ENCODE results near the gene PCP4L1. TPM values are rescaled to one million over a fixed set of nuclear protein-coding genes. Genes with fewer than 3 reads are reported as not detected.
A peak's percentile ranks its signal among the peaks of the same experiment; 100 is the strongest.

The PCP4L1 gene
- total RNA-seq, 1 donor, result not detected

DNA sequence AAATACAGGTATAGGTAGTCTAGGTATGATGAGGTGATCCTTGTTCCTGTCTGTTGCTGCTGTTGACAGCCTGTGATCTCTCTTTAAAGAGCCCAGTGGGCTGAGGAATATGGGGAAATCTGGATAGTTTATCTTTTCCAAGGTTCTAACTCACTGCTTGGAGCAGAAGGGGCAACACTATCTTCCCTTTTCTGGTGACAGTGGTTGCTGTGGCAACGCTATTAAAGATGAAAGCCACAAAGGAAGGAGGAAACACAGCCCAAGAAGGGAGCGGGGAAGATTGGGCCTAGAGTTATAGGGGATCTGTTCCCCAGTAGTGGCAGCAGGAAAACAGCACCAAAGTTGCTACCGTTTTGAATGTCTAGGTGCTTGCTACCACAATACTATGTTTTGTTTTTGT, 8.8 kb downstream of the PCP4L1 start:
- Histone ChIP-seq H3K4me3 (ENCODE audit: insufficient read depth, low read length) (no peak overlapping the region), H3K79me2 (ENCODE audit: insufficient read depth, low read length) (no peaks in the 10 kb centered on the region), H3K4me2 (ENCODE audit: insufficient read depth, low read length) (no peak overlapping the region), H3K27me3 (ENCODE audit: insufficient read depth, low read length) (peaks cover 2% of the 10 kb centered on the region), H3K9me3 (ENCODE audit: low read depth, low read length) (no peaks in the 10 kb centered on the region), H2AFZ (ENCODE audit: low read length) (no peak overlapping the region), H3K27ac (ENCODE audit: low read depth, low read length) (no peak overlapping the region), H3K4me1 (ENCODE audit: insufficient read depth, low read length) (peaks cover 7% of the 10 kb centered on the region), H3K36me3 (ENCODE audit: insufficient read depth, low read length) (no peaks in the 10 kb centered on the region), H4K20me1 (ENCODE audit: insufficient read depth, low read length) (no peaks in the 10 kb centered on the region)
- TF ChIP-seq, protein P1, sequence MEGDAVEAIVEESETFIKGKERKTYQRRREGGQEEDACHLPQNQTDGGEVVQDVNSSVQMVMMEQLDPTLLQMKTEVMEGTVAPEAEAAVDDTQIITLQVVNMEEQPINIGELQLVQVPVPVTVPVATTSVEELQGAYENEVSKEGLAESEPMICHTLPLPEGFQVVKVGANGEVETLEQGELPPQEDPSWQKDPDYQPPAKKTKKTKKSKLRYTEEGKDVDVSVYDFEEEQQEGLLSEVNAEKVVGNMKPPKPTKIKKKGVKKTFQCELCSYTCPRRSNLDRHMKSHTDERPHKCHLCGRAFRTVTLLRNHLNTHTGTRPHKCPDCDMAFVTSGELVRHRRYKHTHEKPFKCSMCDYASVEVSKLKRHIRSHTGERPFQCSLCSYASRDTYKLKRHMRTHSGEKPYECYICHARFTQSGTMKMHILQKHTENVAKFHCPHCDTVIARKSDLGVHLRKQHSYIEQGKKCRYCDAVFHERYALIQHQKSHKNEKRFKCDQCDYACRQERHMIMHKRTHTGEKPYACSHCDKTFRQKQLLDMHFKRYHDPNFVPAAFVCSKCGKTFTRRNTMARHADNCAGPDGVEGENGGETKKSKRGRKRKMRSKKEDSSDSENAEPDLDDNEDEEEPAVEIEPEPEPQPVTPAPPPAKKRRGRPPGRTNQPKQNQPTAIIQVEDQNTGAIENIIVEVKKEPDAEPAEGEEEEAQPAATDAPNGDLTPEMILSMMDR (IDR thresholded peaks at IDR 0.05; ENCODE audit: extremely low read depth, low read depth, low read length), result no peak
- DNase-seq (ENCODE audit: insufficient read length, low spot score, missing footprints), result peak; percentile 72

DNA sequence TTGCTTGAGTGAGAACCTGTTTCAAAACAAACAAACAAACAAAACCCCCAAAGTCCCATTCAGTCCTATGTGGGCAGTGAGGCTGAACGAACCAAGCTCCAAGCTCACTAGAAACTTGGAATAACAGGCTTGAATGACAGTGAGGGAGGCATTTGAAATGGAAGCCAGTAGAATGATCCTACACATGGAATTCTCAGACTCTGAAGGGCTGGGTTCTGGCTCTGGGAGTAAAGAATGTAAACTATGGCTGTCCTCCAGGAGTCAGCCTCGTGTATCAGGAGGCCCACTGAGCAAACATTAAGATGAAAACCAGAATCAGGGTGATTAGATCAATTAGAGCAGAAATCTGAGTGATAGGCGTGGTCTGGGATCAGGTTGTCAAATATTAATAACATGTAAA, 14.9 kb downstream of the PCP4L1 start:
- Histone ChIP-seq H4K20me1 (ENCODE audit: insufficient read depth, low read length) (no peaks in the 10 kb centered on the region), H3K9me3 (ENCODE audit: low read depth, low read length) (no peaks in the 10 kb centered on the region), H3K79me2 (ENCODE audit: insufficient read depth, low read length) (no peaks in the 10 kb centered on the region), H3K27me3 (ENCODE audit: insufficient read depth, low read length) (peaks cover 21% of the 10 kb centered on the region), H3K4me1 (ENCODE audit: insufficient read depth, low read length) (no peaks in the 10 kb centered on the region), H3K27ac (ENCODE audit: low read depth, low read length) (no peak overlapping the region), H2AFZ (ENCODE audit: low read length) (no peak overlapping the region), H3K4me3 (ENCODE audit: insufficient read depth, low read length) (no peak overlapping the region), H3K4me2 (ENCODE audit: insufficient read depth, low read length) (no peak overlapping the region), H3K36me3 (ENCODE audit: insufficient read depth, low read length) (no peaks in the 10 kb centered on the region)
- TF ChIP-seq, protein P1 (IDR thresholded peaks at IDR 0.05; ENCODE audit: extremely low read depth, low read depth, low read length), result no peak
- no peak for DNase-seq (ENCODE audit: insufficient read length, low spot score, missing footprints)

DNA sequence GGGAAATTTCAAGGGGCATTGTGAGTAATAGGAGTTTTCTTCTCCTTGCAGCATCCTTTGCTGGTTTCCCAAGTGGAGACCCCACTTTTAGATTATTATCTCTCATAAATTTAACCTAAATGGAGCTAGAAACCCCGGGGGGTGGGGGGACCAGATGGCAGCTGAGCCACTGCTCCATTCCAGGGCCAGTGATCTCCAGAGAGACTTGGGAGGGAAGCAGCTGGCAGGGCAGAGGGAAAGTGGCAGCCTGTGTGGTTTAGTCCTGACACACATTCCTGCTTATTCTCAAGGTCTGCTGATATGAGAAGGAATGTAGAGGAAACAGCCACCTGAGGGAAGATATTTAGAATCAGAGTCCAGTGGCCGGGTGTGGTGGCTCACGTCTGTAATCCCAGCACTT, 16.3 kb downstream of the PCP4L1 start:
- Histone ChIP-seq H3K9me3 (ENCODE audit: low read depth, low read length) (no peaks in the 10 kb centered on the region), H3K27me3 (ENCODE audit: insufficient read depth, low read length) (peaks cover 21% of the 10 kb centered on the region), H3K4me1 (ENCODE audit: insufficient read depth, low read length) (no peaks in the 10 kb centered on the region), H3K79me2 (ENCODE audit: insufficient read depth, low read length) (no peaks in the 10 kb centered on the region), H3K36me3 (ENCODE audit: insufficient read depth, low read length) (no peaks in the 10 kb centered on the region), H2AFZ (ENCODE audit: low read length) (no peak overlapping the region), H4K20me1 (ENCODE audit: insufficient read depth, low read length) (no peaks in the 10 kb centered on the region), H3K4me3 (ENCODE audit: insufficient read depth, low read length) (no peak overlapping the region), H3K27ac (ENCODE audit: low read depth, low read length) (no peak overlapping the region), H3K4me2 (ENCODE audit: insufficient read depth, low read length) (no peak overlapping the region)
- DNase-seq (ENCODE audit: insufficient read length, low spot score, missing footprints), result no peak
- TF ChIP-seq, protein P1 (IDR thresholded peaks at IDR 0.05; ENCODE audit: extremely low read depth, low read depth, low read length), result no peak

DNA sequence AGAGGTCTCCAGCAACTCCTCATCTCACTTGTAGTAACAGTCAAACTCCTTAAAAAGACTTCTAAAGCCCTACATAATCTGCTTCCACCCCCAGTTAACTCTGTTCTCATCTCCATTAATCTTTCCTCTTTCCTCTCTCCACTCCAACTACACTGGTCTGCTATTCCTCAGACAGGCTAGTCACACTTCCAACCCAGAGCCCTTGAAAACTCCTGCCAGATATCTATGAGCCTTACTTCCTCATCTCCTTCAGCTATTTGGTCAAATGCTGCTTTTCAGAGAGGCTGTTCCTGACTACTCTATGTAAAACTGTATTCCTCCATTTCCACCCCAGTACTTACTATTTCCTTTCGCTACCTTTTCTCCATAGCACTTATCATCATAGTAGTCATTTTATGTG, 24.4 kb downstream of the PCP4L1 start:
- Histone ChIP-seq H3K9me3 (ENCODE audit: low read depth, low read length) (no peaks in the 10 kb centered on the region), H3K27me3 (ENCODE audit: insufficient read depth, low read length) (peaks cover 23% of the 10 kb centered on the region), H3K4me1 (ENCODE audit: insufficient read depth, low read length) (no peaks in the 10 kb centered on the region), H3K4me3 (ENCODE audit: insufficient read depth, low read length) (no peak overlapping the region), H4K20me1 (ENCODE audit: insufficient read depth, low read length) (no peaks in the 10 kb centered on the region), H2AFZ (ENCODE audit: low read length) (no peak overlapping the region), H3K4me2 (ENCODE audit: insufficient read depth, low read length) (no peak overlapping the region), H3K27ac (ENCODE audit: low read depth, low read length) (no peak overlapping the region), H3K79me2 (ENCODE audit: insufficient read depth, low read length) (no peaks in the 10 kb centered on the region), H3K36me3 (ENCODE audit: insufficient read depth, low read length) (no peaks in the 10 kb centered on the region)
- no peak for DNase-seq (ENCODE audit: insufficient read length, low spot score, missing footprints)
- TF ChIP-seq, protein P1 (IDR thresholded peaks at IDR 0.05; ENCODE audit: extremely low read depth, low read depth, low read length), result no peak

Data from osteoblast (primary cell).